Measurements from ENCODE around the gene NEAT1. TPM values are rescaled to one million over a fixed set of nuclear protein-coding genes. Genes with fewer than 3 reads are reported as not detected.
"Not testable (repeated sequence)": the region's sequence is repeated elsewhere in the genome, so short reads cannot be mapped to it uniquely, and the experiment has no call there.

The NEAT1 gene
- total RNA-seq, 2 donors from 2014 or later: 818 to 1,135 TPM

DNA sequence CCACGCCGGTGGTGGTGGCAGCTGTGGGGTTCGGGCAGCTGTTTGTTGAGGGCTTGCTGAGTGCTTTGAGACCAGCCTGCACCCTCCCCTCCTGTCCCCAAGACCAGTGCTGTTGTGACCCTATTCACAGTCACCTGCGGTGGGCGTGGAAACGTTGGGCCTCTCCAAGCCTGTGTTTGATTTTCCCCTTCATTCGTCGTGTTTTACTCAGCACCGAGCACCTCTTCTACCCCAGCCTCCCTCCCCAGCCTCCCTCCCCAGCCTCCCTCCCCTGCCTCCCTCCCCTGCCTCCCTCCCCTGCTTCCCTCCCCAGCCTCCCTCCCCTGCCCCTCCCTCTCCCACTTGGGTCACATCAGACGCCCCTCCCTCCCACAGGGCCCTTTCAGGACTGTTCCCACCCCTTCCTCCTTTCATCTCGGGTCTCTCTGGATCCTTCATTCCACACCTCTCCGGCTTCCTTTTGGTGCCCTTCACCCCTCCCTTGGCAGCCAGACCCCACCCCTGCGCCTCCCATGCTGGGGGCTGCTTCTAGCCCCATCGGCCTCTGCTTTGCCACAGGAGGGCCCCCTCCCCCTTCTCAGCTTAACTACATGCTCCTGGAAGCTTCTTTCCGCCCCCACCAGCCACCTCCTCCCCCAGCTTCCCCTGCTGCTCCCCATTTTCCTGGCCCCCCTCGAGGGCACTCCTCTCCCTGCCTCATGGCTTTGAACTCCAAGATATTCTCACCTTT lies 21.4 kb upstream of the NEAT1 start:
- intact Hi-C loops (cut with DNase I, micrococcal nuclease): no loop called here
- ATAC-seq (peak; percentile 50), DNase-seq (no peak)

DNA sequence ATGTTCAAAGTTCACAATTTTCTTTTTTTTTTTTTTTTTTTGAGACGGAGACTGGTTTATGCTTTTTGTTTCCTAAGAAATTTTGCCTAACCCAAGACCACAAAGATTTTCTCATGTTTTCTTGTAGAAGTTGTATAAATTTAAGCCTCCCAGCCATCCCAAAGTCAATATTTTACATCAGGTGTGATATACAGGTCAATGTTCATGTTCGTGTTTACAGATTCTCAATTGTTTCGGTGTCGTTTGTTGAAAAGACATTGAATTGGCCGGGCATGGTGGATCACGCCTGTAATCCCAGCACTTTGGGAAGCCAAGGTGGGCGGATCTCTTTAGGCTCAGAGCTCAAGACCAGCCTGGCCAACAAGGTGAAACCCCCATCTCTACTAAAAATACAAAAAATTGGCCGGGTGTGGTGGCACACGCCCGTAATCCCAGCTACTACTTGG lies 20.8 kb upstream of the NEAT1 start:
- ATAC-seq: peak; percentile 63

DNA sequence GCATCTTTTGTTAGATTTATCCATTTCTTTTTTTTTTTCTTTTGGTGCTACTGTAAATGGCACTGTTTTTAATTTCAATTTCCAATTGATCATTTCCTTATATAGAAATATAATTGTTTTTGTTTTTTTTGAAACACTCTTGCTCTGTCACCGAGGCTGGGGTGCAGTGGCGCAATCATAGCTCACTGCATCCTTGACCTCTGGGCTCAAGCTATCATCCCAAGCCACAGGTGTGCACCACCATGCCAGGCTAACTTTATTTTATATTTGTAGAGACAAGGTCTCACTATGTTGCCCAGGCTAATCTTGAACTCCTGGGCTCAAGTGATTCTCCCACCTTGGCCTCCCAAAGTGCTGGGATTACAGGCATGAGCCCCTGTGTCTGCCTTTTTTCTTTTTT lies 19.8 kb upstream of the NEAT1 start:
- ATAC-seq: no peak
- intact Hi-C loops (cut with DNase I, micrococcal nuclease): no loop called here
- DNase-seq: no peak

More for the DNA sequence above, 20.8 kb upstream of the NEAT1 start:
- DNase-seq: no peak
- intact Hi-C loops (cut with DNase I, micrococcal nuclease): no loop called here

DNA sequence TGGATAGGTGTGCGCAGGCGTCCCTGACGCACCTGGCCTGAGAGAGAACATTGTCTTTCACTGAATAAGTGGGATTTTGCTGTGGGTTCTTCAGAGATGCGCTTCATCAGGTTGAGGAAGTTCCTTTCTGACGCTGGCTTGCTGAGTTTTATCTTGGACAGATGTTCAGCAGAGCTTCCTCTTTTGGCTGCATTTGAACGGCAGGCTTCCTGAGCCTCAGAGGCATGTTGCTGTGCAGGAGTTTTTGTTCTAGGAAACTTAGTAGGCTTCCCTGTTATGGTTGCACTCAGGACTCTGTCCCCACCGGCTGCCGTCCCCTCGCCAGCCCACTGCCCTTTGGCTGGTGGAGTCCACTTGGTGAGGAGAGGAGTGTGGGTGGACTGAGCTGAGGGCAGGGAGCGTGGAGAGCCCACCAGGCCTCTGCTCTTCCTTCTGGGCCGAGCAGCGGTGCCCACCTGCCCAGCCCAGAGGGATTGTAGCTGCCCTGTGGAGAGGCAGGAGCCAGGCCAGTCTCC lies 18.9 kb upstream of the NEAT1 start:
- ATAC-seq: no peak
- DNase-seq: no peak
- intact Hi-C loops (cut with DNase I, micrococcal nuclease): no loop called here

DNA sequence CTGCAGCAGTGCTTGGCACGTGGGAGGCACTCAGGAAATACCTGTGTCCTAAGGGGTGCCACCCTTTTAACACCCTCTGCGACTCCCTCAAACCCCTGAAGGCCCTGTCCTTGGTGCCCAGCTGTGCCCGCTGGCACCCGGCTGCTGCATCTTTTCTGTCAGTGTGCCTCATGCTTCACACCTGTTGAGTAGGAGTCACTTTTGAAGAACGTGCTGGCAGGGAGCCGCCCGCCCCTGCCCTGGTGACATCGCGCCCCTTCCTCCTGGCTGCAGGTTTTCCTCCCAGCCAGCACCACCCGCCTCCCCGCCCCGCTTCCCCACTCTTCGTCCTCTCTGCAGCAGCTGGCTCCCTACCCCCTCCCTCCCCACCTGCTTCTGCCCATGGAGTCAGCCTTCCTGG lies 18.4 kb upstream of the NEAT1 start:
- no peak for DNase-seq
- ATAC-seq: no peak

DNA sequence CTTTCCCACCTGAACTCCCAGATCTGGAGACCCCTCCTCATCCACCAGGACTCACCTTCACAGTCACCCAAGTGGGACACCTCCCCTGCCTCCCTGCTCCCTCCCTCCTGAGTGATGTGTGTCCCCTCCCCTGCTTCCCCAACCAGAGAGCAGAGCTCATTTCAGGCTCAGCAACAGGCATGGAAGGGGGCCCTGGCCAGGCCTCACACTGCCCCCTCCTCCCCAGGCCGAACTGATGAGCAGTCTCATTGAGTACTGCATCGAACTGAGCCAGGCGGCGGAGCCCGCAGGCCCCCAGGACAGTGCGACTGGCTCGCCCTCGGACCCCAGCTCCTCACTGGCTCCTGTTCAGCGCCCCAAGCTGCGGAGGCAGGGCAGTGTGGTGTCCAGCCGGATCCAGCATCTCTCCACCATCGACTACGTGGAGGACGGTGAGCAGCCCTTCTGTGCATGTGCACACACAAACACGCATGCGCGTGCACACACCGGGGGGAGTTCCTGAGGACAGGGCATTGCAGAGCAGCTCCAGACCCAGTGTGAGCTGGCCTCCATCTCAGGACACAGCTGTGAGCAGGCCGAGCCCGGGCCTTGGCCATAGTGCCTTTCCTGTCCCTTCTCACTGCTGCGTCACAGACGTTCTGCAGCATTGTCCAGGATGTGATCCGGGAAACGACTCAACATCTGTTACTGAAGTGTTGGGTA lies 17.8 kb upstream of the NEAT1 start:
- ATAC-seq (no peak), DNase-seq (no peak)
- intact Hi-C loops (cut with DNase I, micrococcal nuclease): no loop called here

More for the DNA sequence above, 18.4 kb upstream of the NEAT1 start:
- intact Hi-C loops (cut with DNase I, micrococcal nuclease): no loop called here

DNA sequence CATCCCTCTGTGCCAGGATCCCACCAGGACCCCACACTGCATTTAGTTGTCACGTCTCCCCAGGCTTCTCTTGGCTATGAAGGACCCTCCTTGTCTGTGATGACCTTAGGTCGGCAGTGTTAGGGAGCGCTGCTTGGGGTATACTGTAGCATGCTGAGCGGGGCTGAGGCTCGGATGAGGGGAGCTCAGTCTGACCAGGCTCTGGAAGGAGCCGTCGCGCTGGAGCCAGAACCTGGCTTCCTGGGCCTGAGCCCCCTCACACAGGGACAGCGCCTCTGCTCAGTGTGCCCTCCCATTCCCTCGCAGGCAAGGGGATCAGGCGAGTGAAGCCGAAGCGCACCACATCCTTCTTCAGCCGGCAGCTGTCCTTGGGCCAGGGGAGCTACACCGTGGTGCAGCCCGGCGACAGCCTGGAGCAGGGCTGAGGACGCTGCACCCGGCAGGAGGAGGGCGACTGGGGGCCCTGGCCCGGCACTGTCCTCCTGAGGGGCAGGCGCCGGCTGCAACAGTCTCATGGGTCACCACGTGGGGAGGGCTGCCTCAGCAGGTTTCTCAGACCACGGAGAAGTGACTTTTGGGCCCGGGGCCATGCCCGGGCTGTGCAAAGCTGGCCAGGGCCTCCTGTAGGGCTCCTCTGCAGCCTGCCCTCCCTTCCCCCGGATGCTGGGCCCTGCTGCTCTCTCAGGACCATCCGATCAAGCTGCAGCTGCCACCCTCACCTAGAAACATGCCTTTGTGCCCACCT lies 11.5 kb upstream of the NEAT1 start:
- no peak for ATAC-seq
- intact Hi-C loops (cut with DNase I, micrococcal nuclease): no loop called here
- peak in 1 of 2 donors; percentile 20 for DNase-seq

DNA sequence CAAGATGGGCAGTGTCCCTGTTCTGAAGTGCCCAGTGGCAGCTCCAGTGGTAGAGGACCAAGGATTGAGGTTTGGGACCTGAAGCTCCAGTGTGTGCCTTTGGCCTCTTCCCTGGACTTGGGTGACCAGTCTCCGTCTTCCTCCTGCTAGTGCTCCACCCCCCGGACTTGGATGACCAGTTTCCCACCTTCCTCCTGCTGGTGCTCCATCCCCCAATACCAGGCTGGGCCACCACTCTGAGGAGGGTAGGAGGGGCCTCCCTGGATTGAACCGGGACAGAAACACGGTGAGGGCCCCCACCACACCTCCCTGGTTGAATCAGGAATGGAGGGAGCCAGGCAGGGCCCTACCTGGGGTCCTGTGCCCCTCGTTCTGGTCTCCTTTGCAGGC lies 10.9 kb upstream of the NEAT1 start:
- intact Hi-C loops (cut with DNase I, micrococcal nuclease): no loop called here
- ATAC-seq (no peak), DNase-seq (peak in 1 of 2 donors; percentile 22)

DNA sequence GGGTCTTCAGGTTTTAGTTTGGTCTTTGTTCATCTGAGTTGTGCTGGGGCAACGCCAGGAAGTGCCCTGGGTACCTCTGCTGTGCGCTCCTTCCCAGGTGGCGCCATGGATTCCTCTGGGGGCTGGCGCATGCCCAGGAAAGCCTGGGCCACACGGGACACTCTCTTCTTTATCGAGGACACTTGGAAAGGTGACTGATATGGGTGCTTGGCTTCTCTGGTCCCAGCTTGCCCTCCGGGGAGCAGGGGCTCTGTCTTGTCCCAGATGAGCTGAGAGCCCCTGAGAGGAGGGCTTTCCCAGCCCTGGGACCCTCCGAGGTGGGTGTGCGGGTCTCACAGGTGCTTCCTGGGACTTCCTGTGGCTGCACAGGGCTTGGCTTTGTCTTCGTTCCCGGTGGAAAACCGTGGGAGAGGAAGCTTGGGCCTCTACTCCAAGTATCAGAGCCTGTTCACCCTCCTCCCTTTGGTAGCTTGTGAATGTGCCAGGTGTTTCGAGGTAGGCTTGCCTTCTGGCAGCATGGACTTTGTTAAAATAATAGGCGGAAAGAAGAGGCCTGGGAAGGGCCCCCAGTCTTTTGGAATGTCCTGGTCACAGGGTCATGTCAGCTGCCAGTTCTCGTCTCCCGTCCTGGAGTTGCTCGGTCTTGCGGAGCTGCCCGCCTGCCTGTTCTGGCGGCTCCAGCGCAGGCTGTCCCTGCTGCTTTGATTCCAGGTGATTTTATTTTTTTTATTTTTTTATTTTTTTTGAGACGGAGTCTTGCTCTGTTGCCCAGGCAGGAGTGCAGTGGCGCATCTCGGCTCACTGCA lies 10.1 kb upstream of the NEAT1 start:
- no peak for ATAC-seq
- intact Hi-C loops (cut with DNase I, micrococcal nuclease): no loop called here
- DNase-seq: no peak

DNA sequence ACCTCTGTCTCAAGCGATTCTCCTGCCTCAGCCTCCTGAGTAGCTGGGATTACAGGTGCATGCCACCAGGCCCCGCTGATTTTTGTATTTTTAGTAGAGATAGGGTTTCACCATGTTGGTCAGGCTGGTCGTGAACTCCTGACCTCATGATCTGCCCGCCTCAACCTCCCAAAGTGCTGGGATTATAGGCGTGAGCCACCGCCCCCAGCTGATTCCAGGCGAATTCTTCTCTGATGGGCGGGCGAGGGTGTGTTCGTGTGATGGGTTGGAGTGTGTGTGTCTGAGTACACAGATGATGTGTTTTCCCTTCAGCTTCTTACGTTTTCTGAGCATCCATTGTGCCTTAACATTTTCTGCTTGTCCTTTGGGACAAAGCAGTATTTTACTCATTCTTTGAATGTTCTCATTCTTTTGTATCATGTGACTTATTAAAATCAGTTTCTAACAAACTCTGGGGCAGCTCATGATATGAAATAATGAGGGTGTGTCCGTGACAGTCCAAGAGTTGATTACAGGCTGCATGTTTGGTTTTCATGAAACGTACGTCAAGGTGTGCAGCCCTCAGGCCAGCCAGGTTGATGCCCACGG lies 9.4 kb upstream of the NEAT1 start:
- intact Hi-C loops (cut with DNase I, micrococcal nuclease); DNase-seq; ATAC-seq: not testable (repeated sequence)

DNA sequence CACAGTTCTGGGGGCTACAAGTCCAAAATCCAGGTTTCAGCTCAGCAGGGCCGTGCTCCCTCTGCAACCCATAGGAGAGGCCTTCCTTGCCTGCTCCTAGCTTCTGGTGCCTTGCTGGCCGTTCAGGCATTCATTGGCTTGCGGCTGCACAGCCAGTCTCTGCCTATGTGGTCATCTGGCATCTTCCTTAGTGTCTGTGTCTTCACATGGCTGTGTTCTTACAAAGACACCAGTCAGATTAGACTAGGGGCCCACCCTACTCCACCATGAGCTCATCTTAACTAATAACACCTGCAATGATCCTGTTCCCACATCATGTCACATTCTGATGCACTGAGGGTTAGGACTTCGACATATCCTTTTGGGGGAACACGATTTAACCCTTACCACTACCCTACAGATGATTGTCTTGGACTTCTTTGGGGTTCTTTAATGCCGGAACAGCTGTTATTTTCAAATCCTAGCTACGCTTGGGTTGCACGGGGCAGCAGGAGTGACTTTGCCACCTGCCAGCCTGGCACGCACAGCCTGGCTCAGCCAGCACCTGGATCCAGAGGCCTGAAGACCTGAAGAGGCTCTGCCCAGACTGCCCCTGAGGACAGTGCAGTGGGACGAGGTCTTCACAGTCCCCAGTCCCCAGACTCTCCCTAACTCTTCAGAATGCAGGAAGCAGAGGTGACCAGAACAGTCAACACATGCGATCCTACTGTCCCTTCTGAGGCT lies 7.7 kb upstream of the NEAT1 start:
- DNase-seq (peak in 1 of 2 donors; percentile 23), ATAC-seq (no peak)
- intact Hi-C loops (cut with DNase I, micrococcal nuclease): loop anchor here (5.0 kb wide), 2 partner anchors 33 to 97 kb away; partner anchors contain the start of gene SLC25A45 (in 1 of the 2)

DNA sequence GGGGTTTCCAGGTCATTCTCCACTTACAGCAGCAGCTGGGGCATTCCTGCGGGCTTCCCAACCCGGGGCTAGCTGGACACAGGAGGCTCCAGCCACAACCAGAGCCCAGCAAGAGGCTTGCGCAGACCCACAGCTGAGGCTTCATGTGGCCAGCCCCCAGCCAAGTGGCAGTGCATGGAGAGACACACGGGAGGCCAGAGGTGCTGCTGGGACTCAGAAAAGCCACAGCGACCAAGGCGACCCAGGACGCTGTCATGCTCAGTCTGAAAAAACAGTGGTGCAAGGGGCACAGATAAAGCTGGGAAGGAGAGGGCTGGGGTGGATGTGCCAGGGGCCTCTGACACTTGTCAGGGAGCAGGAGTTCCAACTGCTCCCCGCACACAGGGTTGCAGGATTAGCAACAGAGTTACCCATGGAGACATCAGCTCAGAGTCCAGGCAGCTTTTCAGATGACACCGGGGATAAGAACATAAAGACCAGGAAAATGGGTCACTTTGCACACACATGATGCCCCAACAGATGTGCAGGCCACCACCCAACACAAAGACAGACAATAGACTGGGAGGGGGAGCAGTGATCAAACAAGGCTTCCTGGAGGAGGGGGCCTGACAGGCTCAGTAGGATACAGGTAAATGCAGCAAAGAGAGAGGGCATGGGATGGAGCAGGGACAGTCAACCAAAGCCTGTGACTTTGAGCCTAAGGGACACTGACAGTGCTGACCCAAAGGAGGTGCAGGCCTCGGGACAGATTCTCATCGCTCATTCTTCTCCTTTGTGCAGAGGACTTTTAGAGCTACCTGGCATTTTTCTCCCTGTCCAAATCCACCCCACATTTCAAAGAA lies 6.9 kb upstream of the NEAT1 start:
- intact Hi-C loops (cut with DNase I, micrococcal nuclease): loop anchor here (5.0 kb wide), 2 partner anchors 33 to 97 kb away; partner anchors contain the start of gene SLC25A45 (in 1 of the 2)
- DNase-seq (peak in 1 of 2 donors; percentile 25), ATAC-seq (no peak)

DNA sequence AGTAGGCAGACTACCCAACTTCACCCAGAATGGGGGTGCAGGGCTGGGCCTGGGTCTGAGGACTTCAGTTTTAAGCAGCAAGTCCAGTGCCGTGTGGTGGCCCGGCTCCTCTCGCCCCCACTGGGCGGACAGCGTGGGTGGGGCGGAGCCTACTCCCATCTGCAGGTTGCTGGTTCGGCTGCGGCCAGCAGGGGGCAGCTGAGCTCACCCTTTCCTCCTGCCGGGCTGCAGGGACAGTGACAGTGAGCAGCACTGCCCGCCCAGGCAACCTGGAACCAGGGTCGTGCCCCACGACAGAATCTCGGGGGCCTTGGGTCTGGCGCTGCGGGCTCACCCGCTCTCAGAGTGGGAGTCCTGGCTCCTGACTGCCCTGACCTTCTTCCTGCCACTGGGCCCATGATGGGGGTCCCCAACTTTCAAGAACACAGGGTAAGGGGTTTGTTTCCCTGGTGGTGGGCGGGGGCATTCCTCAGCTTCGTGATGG lies 6.2 kb upstream of the NEAT1 start:
- ATAC-seq (peak; percentile 46), DNase-seq (peak; percentile 91 to 95)
- intact Hi-C loops (cut with DNase I, micrococcal nuclease): loop anchor here (5.0 kb wide), 2 partner anchors 34 to 96 kb away; partner anchors contain the start of gene SLC25A45 (in 1 of the 2)

DNA sequence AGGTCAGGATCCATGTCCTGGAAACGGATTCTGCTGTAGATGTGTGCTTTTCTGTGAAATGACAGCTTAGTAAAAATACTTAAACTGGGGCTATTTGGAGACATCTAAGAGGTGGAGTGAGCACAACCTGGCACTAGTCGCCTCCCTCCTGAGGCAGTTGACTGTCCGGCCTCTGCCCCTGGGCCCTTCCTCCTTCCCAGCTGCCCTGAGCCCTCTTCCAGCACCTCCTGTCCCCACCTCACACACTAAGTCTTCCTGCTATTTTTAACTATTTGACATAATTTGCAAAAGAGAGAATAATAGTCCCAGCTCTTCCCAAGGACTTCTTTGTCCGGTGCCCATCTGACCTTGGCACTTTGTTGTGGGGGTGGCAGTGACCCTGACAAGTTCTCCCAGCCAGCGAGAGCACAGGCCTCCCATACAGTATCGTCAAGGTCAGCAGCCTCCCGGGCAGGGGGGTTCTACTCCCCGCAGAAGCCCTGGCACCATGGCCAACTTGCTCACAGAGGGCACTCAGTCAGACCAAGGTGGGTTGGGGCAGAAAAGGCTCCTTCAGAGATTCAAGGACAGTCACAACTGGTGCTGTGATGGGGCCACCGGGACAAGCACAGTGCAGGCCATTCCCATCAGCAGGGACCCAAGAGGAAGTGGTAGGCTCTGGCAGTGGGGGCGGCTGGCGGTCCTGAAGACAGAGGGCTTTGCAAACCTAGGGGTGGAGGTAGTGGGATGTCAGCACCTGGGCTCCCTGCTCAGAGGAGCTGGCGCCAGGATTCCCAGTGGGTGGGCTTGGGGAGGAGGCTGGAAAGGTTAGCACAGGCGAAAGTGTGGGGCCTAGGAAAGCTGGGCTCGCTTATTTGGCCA lies 5.5 kb upstream of the NEAT1 start:
- ATAC-seq (no peak), DNase-seq (peak; percentile 60 to 61)
- intact Hi-C loops (cut with DNase I, micrococcal nuclease): loop anchor here (5.0 kb wide), 2 partner anchors 35 to 95 kb away; partner anchors contain the start of gene SLC25A45 (in 1 of the 2)

DNA sequence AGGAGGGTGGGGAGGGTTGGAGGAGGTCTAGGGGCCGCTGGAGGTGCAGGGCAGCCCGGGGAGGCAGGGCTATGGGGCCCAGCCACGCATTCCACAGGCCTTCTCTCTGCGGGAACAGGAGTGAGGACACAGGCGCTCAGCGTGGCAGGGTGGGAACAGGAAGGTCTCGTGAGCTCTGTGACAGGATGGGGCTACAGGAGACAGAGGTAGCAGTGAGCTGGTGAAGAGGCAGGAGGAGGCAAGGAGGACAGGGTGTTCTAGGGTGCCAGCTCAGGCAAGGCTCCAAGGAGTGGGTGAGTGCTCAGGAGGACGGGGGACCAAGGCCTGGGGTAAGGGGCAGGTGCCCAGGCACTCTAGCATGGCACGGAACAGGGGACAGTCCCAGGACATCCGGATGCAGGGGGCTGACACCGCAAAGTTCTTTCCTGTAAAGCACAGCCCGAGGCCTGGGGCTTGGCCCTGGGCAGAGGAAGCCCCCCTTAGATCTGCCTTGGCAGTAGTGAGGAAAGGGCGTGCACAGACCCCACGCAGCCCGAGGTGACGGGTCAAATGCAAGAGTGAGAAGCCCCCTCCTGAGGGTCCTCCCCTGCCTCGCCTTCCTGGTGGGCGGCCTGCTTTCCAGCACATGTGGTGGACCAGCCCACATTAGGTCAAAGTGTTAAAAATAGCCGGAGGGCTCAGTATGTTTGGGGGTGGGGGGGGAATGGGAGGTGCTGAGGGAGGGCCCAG lies 4.7 kb upstream of the NEAT1 start:
- intact Hi-C loops (cut with DNase I, micrococcal nuclease): loop anchor here (5.0 kb wide), 2 partner anchors 36 to 94 kb away; partner anchors contain the start of gene SLC25A45 (in 1 of the 2)
- ATAC-seq (no peak), DNase-seq (peak; percentile 52 to 67)
